K562 (cell line): ENCODE results near the gene LYPD5.

ENCODE experiments used
- BRF1 ChIP-seq: IDR thresholded peaks from 3 replicates; pipeline ENCODE4 v1.6.1; 2011; ENCODE audit warnings: borderline replicate concordance, mild to moderate bottlenecking; ENCODE audit not compliant: insufficient read length; ENCODE audit errors: extremely low read depth
- CEBPB ChIP-seq: fragments of 450-650 bp; IDR thresholded peaks from 2 replicates; pipeline ENCODE4 v1.6.1; 2016; ENCODE audit warnings: missing genetic modification characterization, missing compliant biosample characterization
- TFAP4 ChIP-seq: sonication (generic); formaldehyde crosslinking; IDR thresholded peaks from 2 replicates; pipeline ENCODE4 v1.8.0; 2022; ENCODE audit warnings: missing genetic modification reagents, mild to moderate bottlenecking, moderate library complexity, borderline replicate concordance
- VEZF1 ChIP-seq: fragments of 200-800 bp; sonication (Bioruptor generic); IDR thresholded peaks from 2 replicates; pipeline ENCODE4 v1.6.1; 2017; ENCODE audit warnings: missing genetic modification characterization, missing compliant biosample characterization
- ZBTB1 ChIP-seq: sonication (generic); formaldehyde crosslinking; IDR thresholded peaks from 2 replicates; pipeline ENCODE4 v1.8.1; 2023; ENCODE audit warnings: missing genetic modification reagents, low read depth, mild to moderate bottlenecking, borderline replicate concordance
- ZNF324 ChIP-seq: fragments of 250-450 bp; sonication (Bioruptor Pico); IDR thresholded peaks from 2 replicates; pipeline ENCODE4 v1.4.0; 2020; ENCODE audit warnings: mild to moderate bottlenecking

- TF ChIP-seq CEBPB, result no peak
- no peak for TF ChIP-seq BRF1
- peak; percentile 88 for TF ChIP-seq TFAP4 (CRISPR knock-in tag)
- TF ChIP-seq ZNF324 (CRISPR knock-in tag), result no peak
- TF ChIP-seq ZBTB1 (CRISPR knock-in tag), result no peak
- TF ChIP-seq VEZF1, result peak; percentile 98
These were observed 17.8 kb downstream of the LYPD5 start for GRCh38 chr19:43784241-43784980.
